Cardiac muscle cell (in vitro differentiated cells and primary cell): ENCODE results near the gene MCM3. TPM values are rescaled to one million over a fixed set of nuclear protein-coding genes. Genes with fewer than 3 reads are reported as not detected.
A peak's percentile ranks its signal among the peaks of the same experiment; 100 is the strongest.

Experiments
- DNase-seq, 2 donors: peaks; one replicate each; pipeline versions ENCODE4 v3.0.0 to v3.0.0-alpha.2; 2010 to 2017; ENCODE audit warnings: low read depth in 1 of 2, low spot score in 1 of 2
- H3K27ac ChIP-seq: fragments of 200-600 bp; sonication (generic); 2 replicates; pipeline ENCODE4 v1.5.1; 2016
- H3K27me3 ChIP-seq: fragments of 200-600 bp; sonication (generic); 2 replicates; pipeline ENCODE4 v1.6.0; 2016; ENCODE audit warnings: control low read depth
- H3K36me3 ChIP-seq: fragments of 200-600 bp; sonication (generic); 2 replicates; pipeline ENCODE4 v1.5.1; 2016; ENCODE audit warnings: control low read depth
- H3K4me1 ChIP-seq: fragments of 200-600 bp; sonication (generic); 2 replicates; pipeline ENCODE4 v1.8.1; 2017; ENCODE audit warnings: low read depth, mild to moderate bottlenecking, mixed run types
- H3K4me3 ChIP-seq: fragments of 200-600 bp; sonication (generic); 2 replicates; pipeline ENCODE4 v1.5.1; 2016; ENCODE audit warnings: mild to moderate bottlenecking
- H3K9me3 ChIP-seq: fragments of 200-600 bp; sonication (generic); 2 replicates; pipeline ENCODE4 v1.5.1; 2017; ENCODE audit warnings: low read depth, mild to moderate bottlenecking, control low read depth
- polyA plus RNA-seq: library from polyadenylated mRNA; unstranded; fragments of >200 nt; fragmentation: Nextera tagmentation; extraction: Ambion mirVana; gene quantifications from 2 replicates; pipeline ENCODE4 v1.2.1, GENCODE V29; 2016
- total RNA-seq: library from RNA; depleted of rRNA; stranded (reverse); fragments of >200 nt; gene quantifications from 2 replicates; pipeline ENCODE4 v1.2.3, GENCODE V29; 2016
- TF ChIP-seq, protein P1 (sequence below): IDR thresholded peaks from 2 replicates; pipeline ENCODE4 v1.5.1; 2012; ENCODE audit warnings: low read depth, mild to moderate bottlenecking, low read length

Gene MCM3
- total and polyA plus RNA-seq, 2 experiments from 2014 or later, result 134 to 149 TPM

DNA sequence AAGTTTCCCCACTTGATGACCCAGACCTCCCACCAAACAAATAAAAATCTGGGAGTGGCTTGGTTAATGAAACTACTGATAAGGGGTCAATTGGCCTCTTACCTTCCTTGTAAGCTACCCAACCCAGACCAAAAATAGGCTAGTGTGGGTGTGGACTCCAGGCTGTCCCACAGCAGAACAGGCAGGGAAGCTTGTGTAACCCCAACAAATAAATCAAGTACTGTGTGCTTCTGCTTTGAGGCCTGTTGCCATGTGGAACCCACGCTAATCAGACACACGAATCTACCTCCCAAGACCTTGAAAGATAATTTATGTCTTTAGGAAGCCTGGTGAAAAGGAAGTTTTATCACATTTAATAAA is 43.7 kb upstream of the MCM3 start:
- TF ChIP-seq, protein P1, sequence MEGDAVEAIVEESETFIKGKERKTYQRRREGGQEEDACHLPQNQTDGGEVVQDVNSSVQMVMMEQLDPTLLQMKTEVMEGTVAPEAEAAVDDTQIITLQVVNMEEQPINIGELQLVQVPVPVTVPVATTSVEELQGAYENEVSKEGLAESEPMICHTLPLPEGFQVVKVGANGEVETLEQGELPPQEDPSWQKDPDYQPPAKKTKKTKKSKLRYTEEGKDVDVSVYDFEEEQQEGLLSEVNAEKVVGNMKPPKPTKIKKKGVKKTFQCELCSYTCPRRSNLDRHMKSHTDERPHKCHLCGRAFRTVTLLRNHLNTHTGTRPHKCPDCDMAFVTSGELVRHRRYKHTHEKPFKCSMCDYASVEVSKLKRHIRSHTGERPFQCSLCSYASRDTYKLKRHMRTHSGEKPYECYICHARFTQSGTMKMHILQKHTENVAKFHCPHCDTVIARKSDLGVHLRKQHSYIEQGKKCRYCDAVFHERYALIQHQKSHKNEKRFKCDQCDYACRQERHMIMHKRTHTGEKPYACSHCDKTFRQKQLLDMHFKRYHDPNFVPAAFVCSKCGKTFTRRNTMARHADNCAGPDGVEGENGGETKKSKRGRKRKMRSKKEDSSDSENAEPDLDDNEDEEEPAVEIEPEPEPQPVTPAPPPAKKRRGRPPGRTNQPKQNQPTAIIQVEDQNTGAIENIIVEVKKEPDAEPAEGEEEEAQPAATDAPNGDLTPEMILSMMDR, result no peak
- no peaks in the 10 kb centered on the region for H3K27me3 ChIP-seq
- no peaks in the 10 kb centered on the region for H3K36me3 ChIP-seq
- no peak overlapping the region for H3K27ac ChIP-seq
- DNase-seq, result no peak
- no peak overlapping the region for H3K4me3 ChIP-seq
- H3K4me1 ChIP-seq, result peaks cover 9% of the 10 kb centered on the region
- no peaks in the 10 kb centered on the region for H3K9me3 ChIP-seq

DNA sequence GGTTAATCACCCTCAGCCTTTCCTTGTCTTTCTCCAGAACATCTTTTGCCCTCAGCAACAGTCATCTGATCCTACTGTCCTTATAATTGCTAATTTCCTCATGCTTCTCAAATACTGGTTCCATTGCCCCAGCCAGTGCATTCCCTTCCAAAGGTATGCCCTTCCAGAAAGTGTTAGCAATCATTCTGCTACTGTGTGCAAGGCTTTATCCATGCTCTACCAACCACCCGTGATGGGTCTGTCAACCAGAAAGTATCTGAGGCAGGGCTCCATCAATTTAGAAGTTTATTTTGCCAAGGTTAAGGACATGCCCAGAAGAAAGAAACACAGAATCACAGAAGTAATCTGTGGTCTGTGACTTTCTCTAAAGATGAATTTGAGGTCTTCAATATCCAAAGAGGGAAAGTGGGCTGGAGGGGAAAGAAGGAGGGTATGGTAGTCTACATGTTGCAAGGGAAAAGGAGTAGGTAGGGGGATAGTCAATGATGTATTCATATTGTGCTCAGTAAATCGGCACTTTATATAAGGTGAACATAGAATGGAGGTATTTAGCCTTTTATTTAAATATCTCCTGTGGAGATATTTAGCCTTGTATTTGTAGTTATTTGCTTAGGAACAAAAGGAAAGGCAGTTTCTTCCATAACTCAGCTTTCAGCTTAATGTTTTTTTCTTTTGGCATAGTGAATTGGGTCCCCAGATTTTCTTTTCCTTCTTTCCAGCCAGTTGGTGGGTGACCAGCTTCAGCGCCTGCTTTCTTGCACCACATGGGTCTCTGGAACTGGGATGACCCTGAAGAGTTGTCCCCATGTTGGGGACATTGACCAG is 42.2 kb upstream of the MCM3 start:
- Histone ChIP-seq H3K4me1 (peaks cover 9% of the 10 kb centered on the region), H3K27ac (no peak overlapping the region), H3K9me3 (no peaks in the 10 kb centered on the region), H3K4me3 (no peak overlapping the region), H3K36me3 (no peaks in the 10 kb centered on the region), H3K27me3 (no peaks in the 10 kb centered on the region)
- TF ChIP-seq, protein P1, result no peak
- DNase-seq, result no peak

DNA sequence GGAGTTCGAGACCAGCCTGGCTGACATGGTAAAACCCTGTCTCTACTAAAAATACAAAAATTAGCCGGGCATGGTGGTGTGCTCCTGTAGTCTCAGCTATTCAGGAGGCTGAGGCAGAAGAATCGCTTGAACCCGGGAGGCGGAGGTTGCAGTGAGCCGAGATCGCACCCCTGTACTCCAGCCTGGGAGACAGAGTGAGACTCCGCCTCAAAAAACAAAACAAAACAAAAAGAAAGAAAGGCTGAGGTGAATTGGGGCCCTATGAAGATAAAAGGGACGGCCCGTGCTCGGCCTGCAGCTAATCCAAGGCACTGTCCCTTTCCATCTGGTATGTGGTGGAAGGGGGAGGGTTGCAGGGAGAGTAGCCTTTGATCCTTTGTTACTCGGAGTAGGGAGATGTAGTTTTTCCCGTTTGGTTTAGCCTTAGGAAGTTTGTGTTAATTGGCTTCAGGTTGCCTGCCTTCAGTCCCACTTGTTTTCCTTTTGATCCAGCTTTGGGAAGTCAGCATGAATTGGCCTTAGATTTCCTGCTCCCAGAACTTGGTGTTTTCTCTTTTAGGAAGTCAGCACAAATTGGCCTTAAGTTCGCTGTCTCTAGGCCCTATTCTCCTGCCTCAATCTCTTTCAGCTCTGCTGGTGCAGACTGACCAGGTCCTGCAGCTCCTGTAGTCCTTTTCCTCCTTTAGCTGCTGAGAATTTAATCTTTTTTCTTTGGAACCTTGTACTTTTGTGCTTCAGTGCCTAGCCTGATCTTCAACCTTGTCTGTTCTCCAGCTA is 41.3 kb upstream of the MCM3 start:
- no peaks in the 10 kb centered on the region for H3K36me3 ChIP-seq
- DNase-seq, result peak in 1 of 2 donors; percentile 27
- H3K27me3 ChIP-seq, result no peaks in the 10 kb centered on the region
- no peaks in the 10 kb centered on the region for H3K9me3 ChIP-seq
- H3K4me1 ChIP-seq, result peaks cover 9% of the 10 kb centered on the region
- no peak overlapping the region for H3K27ac ChIP-seq
- H3K4me3 ChIP-seq, result no peak overlapping the region
- TF ChIP-seq, protein P1, result no peak

DNA sequence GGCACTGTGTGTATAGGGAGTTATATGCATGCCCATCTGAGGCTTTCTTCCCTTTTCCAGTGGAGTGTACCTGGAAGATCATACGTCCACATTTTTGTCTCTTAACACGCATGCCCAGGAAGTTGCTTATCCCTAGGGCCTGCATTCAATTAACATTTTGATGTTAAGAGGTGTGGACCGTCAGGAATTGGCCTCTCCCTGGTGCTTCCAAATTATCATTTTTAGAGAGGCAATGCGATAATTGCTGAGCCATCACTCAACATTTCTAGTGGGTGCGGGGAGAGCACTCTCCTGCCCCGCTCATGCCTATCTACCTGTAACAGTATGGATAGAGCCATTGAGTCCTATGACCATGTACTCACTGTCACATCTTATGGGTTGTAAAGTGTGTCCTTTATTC is 39.6 kb upstream of the MCM3 start:
- H3K4me3 ChIP-seq, result no peak overlapping the region
- H3K9me3 ChIP-seq, result no peaks in the 10 kb centered on the region
- TF ChIP-seq, protein P1, result no peak
- H3K4me1 ChIP-seq, result peaks cover 9% of the 10 kb centered on the region
- no peaks in the 10 kb centered on the region for H3K27me3 ChIP-seq
- DNase-seq, result no peak
- no peaks in the 10 kb centered on the region for H3K36me3 ChIP-seq
- H3K27ac ChIP-seq, result no peak overlapping the region

DNA sequence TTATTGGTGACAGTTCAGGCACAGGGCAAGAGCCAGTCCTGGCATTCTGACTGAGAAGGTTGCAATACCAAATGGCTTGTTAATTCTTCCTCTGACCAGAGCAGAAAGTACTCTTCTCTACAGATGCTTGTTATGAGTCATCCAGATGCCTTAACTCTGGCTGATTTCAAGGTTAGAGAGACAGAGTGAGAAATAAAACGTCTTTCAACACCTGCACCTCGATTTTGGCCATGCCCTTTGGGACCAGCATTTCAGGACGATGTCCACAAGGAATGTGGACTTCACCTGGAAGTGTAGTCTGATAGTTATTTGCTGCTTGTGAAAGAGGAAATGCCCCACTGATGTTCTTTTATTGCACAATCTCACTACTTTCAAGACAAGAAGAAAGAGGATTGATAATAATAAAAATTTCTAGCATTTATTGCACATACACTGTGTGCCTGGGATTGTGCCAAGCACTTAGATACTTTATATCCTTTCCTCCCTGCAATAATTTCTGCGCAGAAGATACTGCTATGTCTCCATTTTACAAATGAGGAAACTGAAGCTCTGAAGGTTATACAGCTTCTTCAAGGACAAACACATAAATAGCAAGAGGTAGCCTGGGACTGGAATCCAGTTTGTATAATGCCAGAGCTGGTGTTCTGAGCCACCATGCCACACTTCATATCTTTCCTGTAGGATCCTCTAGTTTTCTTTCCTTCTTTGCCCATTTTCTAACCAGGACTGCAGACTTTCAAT is 33.5 kb upstream of the MCM3 start:
- peak in 1 of 2 donors; percentile 55 for DNase-seq
- no peaks in the 10 kb centered on the region for H3K36me3 ChIP-seq
- H3K4me1 ChIP-seq, result no peaks in the 10 kb centered on the region
- H3K27me3 ChIP-seq, result no peaks in the 10 kb centered on the region
- no peaks in the 10 kb centered on the region for H3K9me3 ChIP-seq
- no peak overlapping the region for H3K27ac ChIP-seq
- TF ChIP-seq, protein P1, result no peak
- no peak overlapping the region for H3K4me3 ChIP-seq
